ENCODE results near the gene SEZ6L.

The SEZ6L gene

DNA sequence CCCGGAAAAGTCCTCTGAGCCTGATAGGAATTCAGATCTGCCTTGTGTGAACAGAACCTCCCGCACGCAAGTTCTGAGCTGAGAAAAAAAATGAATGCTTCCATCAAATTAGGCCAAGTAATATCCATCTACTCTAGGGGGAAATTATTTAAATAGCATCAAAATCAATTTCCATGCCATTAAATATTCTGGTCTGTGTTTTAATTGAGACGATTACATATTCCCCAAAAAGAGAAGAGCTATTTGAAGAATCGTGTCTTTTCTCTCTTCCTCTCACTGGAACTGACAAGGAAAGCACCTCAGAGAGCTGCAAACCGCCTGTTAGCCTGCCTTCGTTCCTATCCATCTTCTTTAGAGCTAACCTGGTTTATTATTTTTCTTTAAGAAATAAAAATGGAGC lies 96.0 kb downstream of the SEZ6L start:
- Histone ChIP-seq H3K4me1 (ENCODE audit: insufficient read depth, poor library complexity, severe bottlenecking) (no peaks in the 10 kb centered on the region), H3K36me3 (ENCODE audit: low read depth) (no peaks in the 10 kb centered on the region), H3K9me3 (ENCODE audit: severe bottlenecking) (no peaks in the 10 kb centered on the region), H3K27ac (ENCODE audit: poor library complexity, severe bottlenecking) (no peak overlapping the region), H3K27me3 (ENCODE audit: insufficient read depth, poor library complexity, severe bottlenecking) (peaks cover 7% of the 10 kb centered on the region), H3K4me3 (ENCODE audit: severe bottlenecking) (no peak overlapping the region)
- ATAC-seq (ENCODE audit: low read depth) (no peak), DNase-seq (ENCODE audit: low spot score) (no peak)
- TF ChIP-seq, protein P1, sequence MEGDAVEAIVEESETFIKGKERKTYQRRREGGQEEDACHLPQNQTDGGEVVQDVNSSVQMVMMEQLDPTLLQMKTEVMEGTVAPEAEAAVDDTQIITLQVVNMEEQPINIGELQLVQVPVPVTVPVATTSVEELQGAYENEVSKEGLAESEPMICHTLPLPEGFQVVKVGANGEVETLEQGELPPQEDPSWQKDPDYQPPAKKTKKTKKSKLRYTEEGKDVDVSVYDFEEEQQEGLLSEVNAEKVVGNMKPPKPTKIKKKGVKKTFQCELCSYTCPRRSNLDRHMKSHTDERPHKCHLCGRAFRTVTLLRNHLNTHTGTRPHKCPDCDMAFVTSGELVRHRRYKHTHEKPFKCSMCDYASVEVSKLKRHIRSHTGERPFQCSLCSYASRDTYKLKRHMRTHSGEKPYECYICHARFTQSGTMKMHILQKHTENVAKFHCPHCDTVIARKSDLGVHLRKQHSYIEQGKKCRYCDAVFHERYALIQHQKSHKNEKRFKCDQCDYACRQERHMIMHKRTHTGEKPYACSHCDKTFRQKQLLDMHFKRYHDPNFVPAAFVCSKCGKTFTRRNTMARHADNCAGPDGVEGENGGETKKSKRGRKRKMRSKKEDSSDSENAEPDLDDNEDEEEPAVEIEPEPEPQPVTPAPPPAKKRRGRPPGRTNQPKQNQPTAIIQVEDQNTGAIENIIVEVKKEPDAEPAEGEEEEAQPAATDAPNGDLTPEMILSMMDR (IDR thresholded peaks at IDR 0.05; ENCODE audit: poor library complexity, severe bottlenecking), result no peak

DNA sequence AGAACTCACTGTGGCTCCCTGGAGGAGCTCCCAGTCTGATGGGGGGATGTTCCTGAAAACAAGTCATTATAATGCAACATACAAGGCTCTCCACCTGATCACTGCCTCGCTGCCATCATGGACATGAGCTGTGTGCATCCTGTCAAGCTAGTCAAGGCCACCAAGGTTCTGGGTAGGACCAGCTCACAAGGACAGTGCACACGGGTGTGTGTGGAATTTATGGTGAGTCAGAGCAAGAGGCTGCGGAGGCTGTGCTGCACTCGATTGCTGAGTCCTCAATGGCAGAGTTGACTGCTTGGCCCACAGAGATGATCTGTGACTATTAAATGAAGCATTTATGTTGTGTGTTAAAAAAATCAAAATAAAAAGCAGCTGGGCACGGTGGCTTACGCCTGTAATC lies 96.6 kb downstream of the SEZ6L start:
- TF ChIP-seq, protein P1 (IDR thresholded peaks at IDR 0.05; ENCODE audit: poor library complexity, severe bottlenecking), result no peak
- Histone ChIP-seq H3K9me3 (ENCODE audit: severe bottlenecking) (no peaks in the 10 kb centered on the region), H3K4me3 (ENCODE audit: severe bottlenecking) (no peak overlapping the region), H3K4me1 (ENCODE audit: insufficient read depth, poor library complexity, severe bottlenecking) (no peaks in the 10 kb centered on the region), H3K27ac (ENCODE audit: poor library complexity, severe bottlenecking) (no peak overlapping the region), H3K36me3 (ENCODE audit: low read depth) (no peaks in the 10 kb centered on the region), H3K27me3 (ENCODE audit: insufficient read depth, poor library complexity, severe bottlenecking) (peaks cover 9% of the 10 kb centered on the region)
- no peak for DNase-seq (ENCODE audit: low spot score)
- ATAC-seq (ENCODE audit: low read depth), result no peak

DNA sequence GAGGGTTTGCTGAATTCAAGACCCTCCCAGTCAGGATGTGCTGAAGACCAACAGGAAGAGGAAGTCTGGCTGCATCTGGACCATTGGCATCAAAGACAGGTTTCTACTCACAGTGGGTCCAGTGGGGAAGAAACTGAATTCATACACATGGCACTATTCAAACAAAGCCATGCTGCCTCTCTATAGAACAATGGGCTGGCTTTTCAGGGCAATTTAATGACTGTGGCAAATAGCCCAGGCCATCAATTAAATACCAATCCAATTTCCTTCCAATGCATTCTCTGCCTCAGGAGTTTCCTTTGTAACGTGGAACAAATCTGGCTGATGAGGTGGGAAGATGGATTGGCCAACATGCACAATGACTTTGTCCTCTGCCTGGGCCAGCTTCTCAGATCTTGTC lies 98.6 kb downstream of the SEZ6L start:
- no peak for DNase-seq (ENCODE audit: low spot score)
- Histone ChIP-seq H3K27me3 (ENCODE audit: insufficient read depth, poor library complexity, severe bottlenecking) (peaks cover 20% of the 10 kb centered on the region), H3K9me3 (ENCODE audit: severe bottlenecking) (no peaks in the 10 kb centered on the region), H3K27ac (ENCODE audit: poor library complexity, severe bottlenecking) (no peak overlapping the region), H3K36me3 (ENCODE audit: low read depth) (no peaks in the 10 kb centered on the region), H3K4me1 (ENCODE audit: insufficient read depth, poor library complexity, severe bottlenecking) (no peaks in the 10 kb centered on the region), H3K4me3 (ENCODE audit: severe bottlenecking) (no peak overlapping the region)
- TF ChIP-seq, protein P1 (IDR thresholded peaks at IDR 0.05; ENCODE audit: poor library complexity, severe bottlenecking), result no peak
- no peak for ATAC-seq (ENCODE audit: low read depth)

GRCh38 chr22:26269572-26269971 lies 100.3 kb downstream of the SEZ6L start:
- H3K36me3 ChIP-seq (ENCODE audit: low read depth), result no peaks in the 10 kb centered on the region
- H3K4me3 ChIP-seq (ENCODE audit: severe bottlenecking), result no peak overlapping the region
- DNase-seq (ENCODE audit: low spot score), result no peak
- H3K4me1 ChIP-seq (ENCODE audit: insufficient read depth, poor library complexity, severe bottlenecking), result no peaks in the 10 kb centered on the region
- H3K27ac ChIP-seq (ENCODE audit: poor library complexity, severe bottlenecking), result no peak overlapping the region
- no peaks in the 10 kb centered on the region for H3K9me3 ChIP-seq (ENCODE audit: severe bottlenecking)
- peaks cover 16% of the 10 kb centered on the region for H3K27me3 ChIP-seq (ENCODE audit: insufficient read depth, poor library complexity, severe bottlenecking)
- TF ChIP-seq, protein P1 (IDR thresholded peaks at IDR 0.05; ENCODE audit: poor library complexity, severe bottlenecking), result no peak
- ATAC-seq (ENCODE audit: low read depth), result no peak

- Histone ChIP-seq H3K27ac (ENCODE audit: poor library complexity, severe bottlenecking) (no peak overlapping the region), H3K27me3 (ENCODE audit: insufficient read depth, poor library complexity, severe bottlenecking) (peaks cover 14% of the 10 kb centered on the region), H3K4me3 (ENCODE audit: severe bottlenecking) (no peak overlapping the region), H3K9me3 (ENCODE audit: severe bottlenecking) (no peaks in the 10 kb centered on the region), H3K36me3 (ENCODE audit: low read depth) (no peaks in the 10 kb centered on the region), H3K4me1 (ENCODE audit: insufficient read depth, poor library complexity, severe bottlenecking) (no peaks in the 10 kb centered on the region)
- TF ChIP-seq, protein P1 (IDR thresholded peaks at IDR 0.05; ENCODE audit: poor library complexity, severe bottlenecking), result no peak
- ATAC-seq (ENCODE audit: low read depth) (no peak), DNase-seq (ENCODE audit: low spot score) (no peak)
Observed at GRCh38 chr22:26271427-26271826, 102.2 kb downstream of the SEZ6L start.
